SH-SY5Y (cell line): ENCODE data around the gene INO80D.

Experiments used
- GATA2 ChIP-seq: IDR thresholded peaks from 2 replicates; pipeline ENCODE4 v1.6.1; 2011; ENCODE audit warnings: mild to moderate bottlenecking, low read depth, low read length
- GATA3 ChIP-seq: IDR thresholded peaks from 2 replicates; pipeline ENCODE4 v1.6.1; 2011; ENCODE audit warnings: low read depth, mild to moderate bottlenecking, low read length, moderate library complexity

DNA sequence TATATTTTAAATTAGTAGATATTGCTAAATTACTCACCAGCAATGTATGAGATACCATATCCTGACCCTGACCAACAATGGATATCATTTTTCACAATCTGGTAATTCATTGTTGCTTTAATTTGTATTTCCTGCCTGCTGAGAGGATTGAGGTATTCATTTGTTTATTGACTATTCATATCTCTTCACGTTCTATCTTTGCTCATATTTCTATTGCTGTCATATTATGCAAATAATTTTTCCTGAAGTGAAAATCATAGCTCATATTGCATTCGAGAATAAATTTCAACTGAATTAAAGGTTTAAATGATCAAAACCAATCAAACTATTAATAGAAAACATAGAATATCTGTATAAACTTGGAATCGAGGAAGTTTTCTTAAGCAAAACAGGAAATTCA, 31.0 kb downstream of the INO80D start:
- TF ChIP-seq GATA3 (no peak), GATA2 (no peak)
